ENCODE data around the gene CES4A. TPM values are rescaled to one million over a fixed set of nuclear protein-coding genes. Genes with fewer than 3 reads are reported as not detected.

CES4A gene
- total RNA-seq, 1 experiment from 2014 or later = 1.9 TPM

- Mint-ChIP-seq H3K4me1 (peaks cover 13% of the 10 kb centered on the region in 2 experiments), H3K27ac (no peak overlapping the region), H3K27me3 (ENCODE audit: low read depth) (no peaks in the 10 kb centered on the region; the same call in 1 of the 2 replicates), H3K4me3 (peak overlapping the region; percentile 85 to 89), H3K9me3 (no peaks in the 10 kb centered on the region), H3K36me3 (ENCODE audit: insufficient read depth in 1 of 3, low read depth in 3 of 3) (peaks cover 0 to 24% (median 20%) of the 10 kb centered on the region in 3 experiments; a peak in 4 of 7 replicates)
- no peak overlapping the region for H3K27ac ChIP-seq (ENCODE audit: insufficient read length, low read depth, low read length)
- no peak overlapping the region for H3T11ph ChIP-seq (ENCODE audit: low read length)
- no peak overlapping the region for H3K18ac ChIP-seq (ENCODE audit: insufficient read length, low read depth, low read length)
- no peak overlapping the region for H2BK5ac ChIP-seq (ENCODE audit: insufficient read length, low read length)
- TF ChIP-seq, protein P1, sequence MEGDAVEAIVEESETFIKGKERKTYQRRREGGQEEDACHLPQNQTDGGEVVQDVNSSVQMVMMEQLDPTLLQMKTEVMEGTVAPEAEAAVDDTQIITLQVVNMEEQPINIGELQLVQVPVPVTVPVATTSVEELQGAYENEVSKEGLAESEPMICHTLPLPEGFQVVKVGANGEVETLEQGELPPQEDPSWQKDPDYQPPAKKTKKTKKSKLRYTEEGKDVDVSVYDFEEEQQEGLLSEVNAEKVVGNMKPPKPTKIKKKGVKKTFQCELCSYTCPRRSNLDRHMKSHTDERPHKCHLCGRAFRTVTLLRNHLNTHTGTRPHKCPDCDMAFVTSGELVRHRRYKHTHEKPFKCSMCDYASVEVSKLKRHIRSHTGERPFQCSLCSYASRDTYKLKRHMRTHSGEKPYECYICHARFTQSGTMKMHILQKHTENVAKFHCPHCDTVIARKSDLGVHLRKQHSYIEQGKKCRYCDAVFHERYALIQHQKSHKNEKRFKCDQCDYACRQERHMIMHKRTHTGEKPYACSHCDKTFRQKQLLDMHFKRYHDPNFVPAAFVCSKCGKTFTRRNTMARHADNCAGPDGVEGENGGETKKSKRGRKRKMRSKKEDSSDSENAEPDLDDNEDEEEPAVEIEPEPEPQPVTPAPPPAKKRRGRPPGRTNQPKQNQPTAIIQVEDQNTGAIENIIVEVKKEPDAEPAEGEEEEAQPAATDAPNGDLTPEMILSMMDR (conservative IDR thresholded peaks at IDR 0.05) = no peak
- no peaks in the 10 kb centered on the region for H3K4me1 ChIP-seq (ENCODE audit: insufficient read depth, low read length)
- peak overlapping the region; percentile 60 for H3K9ac ChIP-seq (ENCODE audit: extremely low read depth, insufficient read length, low read length)
- H3K4me2 ChIP-seq (ENCODE audit: insufficient read depth, insufficient read length, low read length) = peak overlapping the region; percentile 60
- H3K56ac ChIP-seq (ENCODE audit: insufficient read length, low read depth, low read length) = no peak overlapping the region
- H3K23me2 ChIP-seq (ENCODE audit: insufficient read length, low read depth, low read length, poor library complexity, severe bottlenecking) = peaks cover 9% of the 10 kb centered on the region
- H3K4ac ChIP-seq (ENCODE audit: low read depth, low read length) = no peak overlapping the region
- H3K79me2 ChIP-seq (ENCODE audit: insufficient read depth, low read length) = peaks cover 3% of the 10 kb centered on the region; the same call in 1 of the 2 replicates
- peaks cover 4% of the 10 kb centered on the region for H3K79me1 ChIP-seq (ENCODE audit: insufficient read depth, low read depth, low read length, poor library complexity, severe bottlenecking)
- no peak overlapping the region for H4K91ac ChIP-seq (ENCODE audit: insufficient read length, low read depth, low read length)
- no peak overlapping the region for H2BK15ac ChIP-seq (ENCODE audit: low read depth, low read length)
- no peaks in the 10 kb centered on the region for H4K20me1 ChIP-seq (ENCODE audit: control insufficient read depth, insufficient read depth, insufficient read length)
- H2BK20ac ChIP-seq (ENCODE audit: low read depth, low read length, poor library complexity, severe bottlenecking) = no peak overlapping the region
- H3K14ac ChIP-seq (ENCODE audit: insufficient read depth, low read length) = peak overlapping the region; percentile 92
- H4K5ac ChIP-seq (ENCODE audit: insufficient read length, low read depth, low read length) = no peak overlapping the region
- H3K9me3 ChIP-seq (ENCODE audit: control insufficient read depth, low read depth, low read length) = no peaks in the 10 kb centered on the region
- no peak overlapping the region for H4K8ac ChIP-seq (replicated peaks; ENCODE audit: insufficient read length, low read depth, low read length)
- H2AFZ ChIP-seq (ENCODE audit: low read length) = no peak overlapping the region
- H2BK12ac ChIP-seq (ENCODE audit: insufficient read length, low read depth, low read length) = no peak overlapping the region
- H2AK5ac ChIP-seq (ENCODE audit: insufficient read length, low read length) = no peak overlapping the region
- no peak overlapping the region for H3K23ac ChIP-seq (ENCODE audit: insufficient read length, low read depth, low read length)
- DNase-seq = no peak
- no peaks in the 10 kb centered on the region for H3K27me3 ChIP-seq (ENCODE audit: insufficient read depth, low read length)
- H2BK120ac ChIP-seq (ENCODE audit: low read depth, low read length, poor library complexity, severe bottlenecking) = no peak overlapping the region
- no CpG with 5 or more reads among the region's 123 CpGs for WGBS (ENCODE audit: extremely low coverage, insufficient read length, low lambda C conversion rate)
Measured at GRCh38 chr16:67029254-67030096, 41.1 kb downstream of the CES4A start.

Data from H9 (cell line).